ENCODE measurements around the gene FIGNL2.
"Not testable (repeated sequence)": the region's sequence is repeated elsewhere in the genome, so short reads cannot be mapped to it uniquely, and the experiment has no call there.

FIGNL2 gene

GRCh38 chr12:51848326-51848727 is at the start of gene FIGNL2:
FIGNL2 (minus strand) TSS chr12:51848718; CDS start chr12:51822413, 26,305 bp downstream.
- no peak for DNase-seq (ENCODE audit: low read depth in 2 of 2)

- no peak for DNase-seq (ENCODE audit: low read depth in 2 of 2)
These were observed 48.7 kb upstream of the FIGNL2 start for GRCh38 chr12:51897181-51897580.

GRCh38 chr12:51896236-51896635 is 47.7 kb upstream of the FIGNL2 start:
- no peak for DNase-seq (ENCODE audit: low read depth in 2 of 2)

- DNase-seq (ENCODE audit: low read depth in 2 of 2) = no peak
These were observed 47.0 kb upstream of the FIGNL2 start for GRCh38 chr12:51895378-51896135.

- DNase-seq (ENCODE audit: low read depth in 2 of 2) = no peak
These were observed 45.3 kb upstream of the FIGNL2 start for GRCh38 chr12:51893786-51894185.

- no peak for DNase-seq (ENCODE audit: low read depth in 2 of 2)
These were observed 43.3 kb upstream of the FIGNL2 start for GRCh38 chr12:51891843-51892242.

- no peak for DNase-seq (ENCODE audit: low read depth in 2 of 2)
These were observed 42.1 kb upstream of the FIGNL2 start for GRCh38 chr12:51890511-51891171.

- no peak for DNase-seq (ENCODE audit: low read depth in 2 of 2)
These were observed 41.6 kb upstream of the FIGNL2 start for GRCh38 chr12:51890133-51890464.

GRCh38 chr12:51889216-51890132 is 41.0 kb upstream of the FIGNL2 start:
- DNase-seq (ENCODE audit: low read depth in 2 of 2) = no peak

GRCh38 chr12:51888316-51889215 is 40.0 kb upstream of the FIGNL2 start:
- no peak for DNase-seq (ENCODE audit: low read depth in 2 of 2)

GRCh38 chr12:51887476-51888315 is 39.2 kb upstream of the FIGNL2 start, which contains the start of gene ANKRD33:
ANKRD33 (plus strand) TSS chr12:51888103; CDS start chr12:51888187, 84 bp downstream.
- DNase-seq (ENCODE audit: low read depth in 2 of 2) = peak in 1 of 2 donors; percentile 10

GRCh38 chr12:51886021-51886710 is 37.6 kb upstream of the FIGNL2 start:
- DNase-seq (ENCODE audit: low read depth in 2 of 2) = no peak

GRCh38 chr12:51885294-51886020 is 36.9 kb upstream of the FIGNL2 start:
- not testable (repeated sequence) for DNase-seq (ENCODE audit: low read depth in 2 of 2)

GRCh38 chr12:51884676-51885229 is 36.2 kb upstream of the FIGNL2 start:
- no peak for DNase-seq (ENCODE audit: low read depth in 2 of 2)

GRCh38 chr12:51883998-51884675 is 35.6 kb upstream of the FIGNL2 start:
- no peak for DNase-seq (ENCODE audit: low read depth in 2 of 2)

- no peak for DNase-seq (ENCODE audit: low read depth in 2 of 2)
These were observed 34.8 kb upstream of the FIGNL2 start for GRCh38 chr12:51883295-51883694.

- DNase-seq (ENCODE audit: low read depth in 2 of 2) = no peak
These were observed 30.6 kb upstream of the FIGNL2 start for GRCh38 chr12:51879102-51879501.

GRCh38 chr12:51874486-51874885 is 26.0 kb upstream of the FIGNL2 start:
- no peak for DNase-seq (ENCODE audit: low read depth in 2 of 2)

All from stimulated activated CD8-positive, alpha-beta memory T cell treated with anti-CD3 and anti-CD28 coated beads, Interleukin-15, amount 100 ng/mL, for 48 hours (primary cell).